H1 (cell line): ENCODE data around the gene FHIT. TPM values are rescaled to one million over a fixed set of nuclear protein-coding genes. Genes with fewer than 3 reads are reported as not detected.

ENCODE experiments used
- CREB1 ChIP-seq: IDR thresholded peaks from 2 replicates; pipeline ENCODE4 v1.6.1; 2012; ENCODE audit warnings: inconsistent platforms
- HDAC6 ChIP-seq: IDR thresholded peaks from one replicate; pipeline ENCODE4 v1.7.1; 2012; ENCODE audit warnings: low read depth, mild to moderate bottlenecking, inconsistent platforms, low read length, moderate library complexity
- KDM5A ChIP-seq: fragments of 200-600 bp; IDR thresholded peaks from 2 replicates; pipeline ENCODE4 v1.7.1; 2012; ENCODE audit warnings: mild to moderate bottlenecking, low read length, inconsistent platforms, mixed read lengths
- SP4 ChIP-seq: IDR thresholded peaks from 2 replicates; pipeline ENCODE4 v1.6.1; 2012; ENCODE audit warnings: low read length, inconsistent platforms
- TCF12 ChIP-seq: IDR thresholded peaks from 2 replicates; pipeline ENCODE4 v1.6.1; 2011; ENCODE audit warnings: low read depth, mild to moderate bottlenecking, low read length
- polyA plus RNA-seq, 7 experiments: library from polyadenylated mRNA; depleted of rRNA in 3 of 7; stranded (reverse) in 5 of 7; unstranded in 2 of 7; fragments of >200 nt in 5 of 7; fragments of 200-250 nt in 2 of 7; gene quantifications; 1 replicate in 5 of 7; 2 replicates in 1 of 7; 4 replicates in 1 of 7; pipeline versions ENCODE4 v1.2.1 to v1.2.3, GENCODE V29; 2011 to 2013; ENCODE audit warnings: missing spikeins in 2 of 7, mixed read lengths in 2 of 7
- total RNA-seq: library from RNA; stranded (reverse); fragmentation: NEBNext Ultra II Directional; extraction: Animal tissue kit (Norgen Biotek cat#: 25700); gene quantifications from 2 replicates; pipeline ENCODE4 v1.2.1, GENCODE V29; 2021

The FHIT gene
- total and polyA plus RNA-seq, 2 of the 8 experiments (the other 6 are each of a cell fraction or from before 2014, with no cell fraction given): 1.2 to 3.2 TPM

DNA sequence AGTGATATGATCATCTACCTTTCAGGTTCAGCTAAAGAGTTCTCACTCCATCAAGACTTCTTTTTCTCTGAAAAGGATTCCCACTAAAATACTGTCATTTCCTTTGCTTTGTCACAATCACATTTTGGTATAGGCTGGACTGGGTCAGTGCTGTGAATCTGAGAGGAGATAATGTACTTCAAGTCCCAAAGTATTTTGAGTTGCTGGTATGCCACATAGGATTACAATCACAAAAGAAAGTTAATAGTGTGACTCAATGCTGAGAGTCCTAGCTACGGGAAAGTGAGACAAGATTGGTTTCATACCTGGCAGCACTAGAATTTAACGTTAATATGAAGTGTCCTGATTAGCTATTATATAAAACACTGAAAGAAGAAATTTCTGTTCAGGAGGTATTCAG, 1073.5 kb downstream of the FHIT start (continued):
- TF ChIP-seq TCF12 (no peak), HDAC6 (no peak), KDM5A (no peak), CREB1 (no peak), SP4 (no peak)
